Neural cell (in vitro differentiated cells): ENCODE measurements around the gene CYB561D1. TPM values are rescaled to one million over a fixed set of nuclear protein-coding genes. Genes with fewer than 3 reads are reported as not detected.
"Not testable (repeated sequence)": the region's sequence is repeated elsewhere in the genome, so short reads cannot be mapped to it uniquely, and the experiment has no call there.

Experiments
- H2AFZ ChIP-seq: fragments of 200-600, 300-800 bp; sonication (generic), shearing (Covaris generic); 2 replicates; pipeline ENCODE4 v1.6.0; 2014; ENCODE audit warnings: low read depth, mild to moderate bottlenecking, antibody characterized with exemption, low read length, moderate library complexity
- H3F3A ChIP-seq: fragments of 200-600 bp; shearing (Covaris generic); 2 replicates; pipeline ENCODE4 v1.6.1; 2016; ENCODE audit warnings: mild to moderate bottlenecking, moderate library complexity, mixed read lengths, antibody characterized with exemption, low read length; ENCODE audit not compliant: insufficient read depth, poor library complexity, severe bottlenecking
- H3K27ac ChIP-seq: fragments of 200-600, 300-800 bp; sonication (generic), shearing (Covaris generic); 2 replicates; pipeline ENCODE4 v1.5.1; 2014; ENCODE audit warnings: mild to moderate bottlenecking, low read length, moderate library complexity
- H3K27me3 ChIP-seq: fragments of 300-800, 200-600 bp; sonication (generic), shearing (Covaris generic); 2 replicates; pipeline ENCODE4 v1.6.0; 2014; ENCODE audit warnings: mild to moderate bottlenecking, low read depth, low read length, moderate library complexity; ENCODE audit not compliant: insufficient read depth
- H3K36me3 ChIP-seq: fragments of 300-800, 200-600 bp; sonication (generic), shearing (Covaris generic); 2 replicates; pipeline ENCODE4 v1.5.1; 2014; ENCODE audit warnings: mild to moderate bottlenecking, antibody characterized with exemption, low read length, moderate library complexity; ENCODE audit not compliant: insufficient read depth
- H3K4me2 ChIP-seq: fragments of 300-800, 200-600 bp; sonication (generic), shearing (Covaris generic); 2 replicates; pipeline ENCODE4 v1.6.0; 2014; ENCODE audit warnings: mild to moderate bottlenecking, low read length
- H3K4me3 ChIP-seq: fragments of 300-800, 200-600 bp; sonication (generic), shearing (Covaris generic); 2 replicates; pipeline ENCODE4 v1.5.1; 2014; ENCODE audit warnings: mild to moderate bottlenecking, low read length, moderate library complexity
- H3K79me2 ChIP-seq: fragments of 200-600 bp; shearing (Covaris generic); replicated peaks from 2 replicates; pipeline ENCODE4 v1.6.0; 2014; ENCODE audit warnings: mild to moderate bottlenecking, low read length, moderate library complexity; ENCODE audit not compliant: insufficient read depth
- H3K9ac ChIP-seq: fragments of 300-800, 200-600 bp; sonication (generic), shearing (Covaris generic); 2 replicates; pipeline ENCODE4 v1.6.1; 2016; ENCODE audit warnings: mild to moderate bottlenecking, low read length, mixed read lengths
- H3K9me2 ChIP-seq: fragments of 200-600 bp; shearing (Covaris generic); 2 replicates; pipeline ENCODE4 v1.6.1; 2016; ENCODE audit warnings: mild to moderate bottlenecking, low read length, mixed read lengths; ENCODE audit not compliant: insufficient read depth
- H3K9me3 ChIP-seq: fragments of 200-600, 300-800 bp; sonication (generic), shearing (Covaris generic); 2 replicates; pipeline ENCODE4 v1.6.1; 2016; ENCODE audit warnings: mild to moderate bottlenecking, mixed run types, low read length, moderate library complexity, mixed read lengths
- H4K20me1 ChIP-seq: fragments of 200-600 bp; shearing (Covaris generic); 2 replicates; pipeline ENCODE4 v1.6.1; 2016; ENCODE audit warnings: mild to moderate bottlenecking, mixed run types; ENCODE audit not compliant: insufficient read depth
- EP300 ChIP-seq: fragments of 450-650 bp; conservative IDR thresholded peaks from 2 replicates; pipeline ENCODE4 v1.6.1; 2014; ENCODE audit warnings: antibody characterized with exemption, mild to moderate bottlenecking, moderate library complexity; ENCODE audit not compliant: poor library complexity, severe bottlenecking
- EZH2 ChIP-seq: fragments of 200-600, 300-800 bp; shearing (Covaris generic), sonication (generic); IDR thresholded peaks from 2 replicates; pipeline ENCODE4 v1.6.1; 2014; ENCODE audit warnings: antibody characterized with exemption, low read length, borderline replicate concordance, mild to moderate bottlenecking; ENCODE audit not compliant: insufficient read depth, poor library complexity, severe bottlenecking
- MXI1 ChIP-seq: fragments of 450-650 bp; conservative IDR thresholded peaks from 2 replicates; pipeline ENCODE4 v1.6.1; 2014; ENCODE audit warnings: antibody characterized with exemption, mild to moderate bottlenecking; ENCODE audit not compliant: poor library complexity, severe bottlenecking
- POLR2AphosphoS5 ChIP-seq: IDR thresholded peaks from 2 replicates; pipeline ENCODE4 v1.6.1; 2012
- RAD21 ChIP-seq: fragments of 450-650 bp; conservative IDR thresholded peaks from 2 replicates; pipeline ENCODE4 v1.6.1; 2014; ENCODE audit warnings: antibody characterized with exemption, mild to moderate bottlenecking, moderate library complexity
- SMC3 ChIP-seq: fragments of 450-650 bp; conservative IDR thresholded peaks from 2 replicates; pipeline ENCODE4 v1.6.1; 2014; ENCODE audit warnings: antibody characterized with exemption, mild to moderate bottlenecking, moderate library complexity; ENCODE audit not compliant: poor library complexity
- TAF1 ChIP-seq: IDR thresholded peaks from 2 replicates; pipeline ENCODE4 v1.6.1; 2012; ENCODE audit warnings: low read depth
- polyA plus RNA-seq: library from polyadenylated mRNA; depleted of rRNA; stranded (reverse); fragments of >200 nt; gene quantifications from 2 replicates; pipeline ENCODE4 v1.2.3, GENCODE V29; 2014
- TF ChIP-seq, protein P1 (sequence below): IDR thresholded peaks from 2 replicates; pipeline ENCODE4 v1.6.1; 2012; ENCODE audit warnings: borderline replicate concordance
- TF ChIP-seq, protein P2 (sequence below): fragments of 450-650 bp; IDR thresholded peaks from 2 replicates; pipeline ENCODE4 v1.5.1; 2014; ENCODE audit warnings: antibody characterized with exemption, mild to moderate bottlenecking, moderate library complexity; ENCODE audit not compliant: poor library complexity, severe bottlenecking

CYB561D1 gene
- polyA plus RNA-seq, 1 donor from 2014 or later: 7.2 TPM

DNA sequence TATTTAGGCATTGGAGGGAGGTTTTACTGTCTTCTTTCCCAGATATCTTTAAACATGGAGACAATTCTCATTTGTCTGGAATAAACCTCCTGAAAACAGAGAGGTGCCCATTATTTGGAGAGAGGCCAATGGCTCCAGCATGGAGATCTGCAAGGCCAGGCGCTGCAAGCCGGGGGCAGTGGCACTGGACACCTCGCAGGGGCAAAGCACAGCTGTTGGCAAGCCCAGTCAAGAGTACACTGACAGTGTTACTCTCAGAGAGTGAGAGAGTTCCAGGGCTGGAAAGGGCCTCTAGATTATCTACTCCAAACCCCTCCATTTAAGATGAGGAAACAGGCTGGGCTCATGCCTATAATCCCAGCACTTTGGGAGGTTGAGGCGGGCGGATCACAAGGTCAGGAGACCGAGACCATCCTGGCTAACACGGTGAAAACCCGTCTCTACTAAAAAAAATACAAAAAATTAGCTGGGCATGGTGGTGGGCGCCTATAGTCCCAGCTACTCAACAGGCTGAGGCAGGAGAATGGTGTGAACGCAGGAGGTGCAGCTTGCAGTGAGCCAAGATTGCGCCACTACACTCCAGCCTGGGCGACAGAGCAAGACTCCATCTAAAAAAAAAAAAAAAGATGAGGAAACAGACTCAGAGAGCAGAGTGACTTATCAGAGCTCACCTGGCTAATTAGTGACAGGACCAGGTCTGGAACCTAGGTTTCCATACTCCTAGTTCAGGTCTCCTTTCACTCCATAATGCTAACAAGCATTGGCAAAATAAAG lies 20.4 kb upstream of the CYB561D1 start:
- H3K4me2 ChIP-seq, H3K4me3 ChIP-seq, H4K20me1 ChIP-seq, H3K79me2 ChIP-seq, H3K9me3 ChIP-seq, H3K27ac ChIP-seq, H3K9ac ChIP-seq, H3K9me2 ChIP-seq, H3F3A ChIP-seq, H2AFZ ChIP-seq, H3K36me3 ChIP-seq: not testable (repeated sequence)
- H3K27me3 ChIP-seq: peaks cover 36% of the 10 kb centered on the region

DNA sequence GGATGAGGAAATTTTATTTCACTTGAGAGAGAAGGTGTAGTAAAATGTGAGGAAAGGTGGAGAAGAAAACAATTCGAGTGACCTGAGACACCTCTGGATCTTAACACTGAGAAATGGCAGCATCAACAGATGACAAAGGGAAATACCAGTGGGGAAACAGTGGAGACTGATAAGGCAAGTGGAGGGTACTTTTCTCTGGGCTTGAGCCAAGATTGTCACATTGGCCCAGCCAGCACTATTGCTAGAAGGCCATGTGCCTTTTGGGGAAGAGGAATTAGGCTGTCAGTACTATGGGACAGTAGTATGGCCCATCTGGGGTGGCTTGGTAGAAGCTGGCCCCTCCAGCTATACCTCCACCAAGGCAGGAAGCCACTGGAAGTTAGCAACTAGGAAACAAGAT lies 19.2 kb upstream of the CYB561D1 start:
- no peaks in the 10 kb centered on the region for H3K9me2 ChIP-seq
- H4K20me1 ChIP-seq: no peaks in the 10 kb centered on the region
- no peak overlapping the region for H2AFZ ChIP-seq
- H3K27ac ChIP-seq: no peak overlapping the region
- H3F3A ChIP-seq: no peaks in the 10 kb centered on the region
- H3K4me2 ChIP-seq: no peak overlapping the region
- no peaks in the 10 kb centered on the region for H3K36me3 ChIP-seq
- H3K27me3 ChIP-seq: peaks cover 26% of the 10 kb centered on the region
- no peak overlapping the region for H3K4me3 ChIP-seq
- H3K9ac ChIP-seq: no peak overlapping the region
- TF ChIP-seq POLR2AphosphoS5 (no peak), EP300 (no peak), RAD21 (no peak), MXI1 (no peak), SMC3 (no peak), TAF1 (no peak), EZH2 (no peak)
- TF ChIP-seq, protein P1, sequence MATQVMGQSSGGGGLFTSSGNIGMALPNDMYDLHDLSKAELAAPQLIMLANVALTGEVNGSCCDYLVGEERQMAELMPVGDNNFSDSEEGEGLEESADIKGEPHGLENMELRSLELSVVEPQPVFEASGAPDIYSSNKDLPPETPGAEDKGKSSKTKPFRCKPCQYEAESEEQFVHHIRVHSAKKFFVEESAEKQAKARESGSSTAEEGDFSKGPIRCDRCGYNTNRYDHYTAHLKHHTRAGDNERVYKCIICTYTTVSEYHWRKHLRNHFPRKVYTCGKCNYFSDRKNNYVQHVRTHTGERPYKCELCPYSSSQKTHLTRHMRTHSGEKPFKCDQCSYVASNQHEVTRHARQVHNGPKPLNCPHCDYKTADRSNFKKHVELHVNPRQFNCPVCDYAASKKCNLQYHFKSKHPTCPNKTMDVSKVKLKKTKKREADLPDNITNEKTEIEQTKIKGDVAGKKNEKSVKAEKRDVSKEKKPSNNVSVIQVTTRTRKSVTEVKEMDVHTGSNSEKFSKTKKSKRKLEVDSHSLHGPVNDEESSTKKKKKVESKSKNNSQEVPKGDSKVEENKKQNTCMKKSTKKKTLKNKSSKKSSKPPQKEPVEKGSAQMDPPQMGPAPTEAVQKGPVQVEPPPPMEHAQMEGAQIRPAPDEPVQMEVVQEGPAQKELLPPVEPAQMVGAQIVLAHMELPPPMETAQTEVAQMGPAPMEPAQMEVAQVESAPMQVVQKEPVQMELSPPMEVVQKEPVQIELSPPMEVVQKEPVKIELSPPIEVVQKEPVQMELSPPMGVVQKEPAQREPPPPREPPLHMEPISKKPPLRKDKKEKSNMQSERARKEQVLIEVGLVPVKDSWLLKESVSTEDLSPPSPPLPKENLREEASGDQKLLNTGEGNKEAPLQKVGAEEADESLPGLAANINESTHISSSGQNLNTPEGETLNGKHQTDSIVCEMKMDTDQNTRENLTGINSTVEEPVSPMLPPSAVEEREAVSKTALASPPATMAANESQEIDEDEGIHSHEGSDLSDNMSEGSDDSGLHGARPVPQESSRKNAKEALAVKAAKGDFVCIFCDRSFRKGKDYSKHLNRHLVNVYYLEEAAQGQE: no peak
- TF ChIP-seq, protein P2, sequence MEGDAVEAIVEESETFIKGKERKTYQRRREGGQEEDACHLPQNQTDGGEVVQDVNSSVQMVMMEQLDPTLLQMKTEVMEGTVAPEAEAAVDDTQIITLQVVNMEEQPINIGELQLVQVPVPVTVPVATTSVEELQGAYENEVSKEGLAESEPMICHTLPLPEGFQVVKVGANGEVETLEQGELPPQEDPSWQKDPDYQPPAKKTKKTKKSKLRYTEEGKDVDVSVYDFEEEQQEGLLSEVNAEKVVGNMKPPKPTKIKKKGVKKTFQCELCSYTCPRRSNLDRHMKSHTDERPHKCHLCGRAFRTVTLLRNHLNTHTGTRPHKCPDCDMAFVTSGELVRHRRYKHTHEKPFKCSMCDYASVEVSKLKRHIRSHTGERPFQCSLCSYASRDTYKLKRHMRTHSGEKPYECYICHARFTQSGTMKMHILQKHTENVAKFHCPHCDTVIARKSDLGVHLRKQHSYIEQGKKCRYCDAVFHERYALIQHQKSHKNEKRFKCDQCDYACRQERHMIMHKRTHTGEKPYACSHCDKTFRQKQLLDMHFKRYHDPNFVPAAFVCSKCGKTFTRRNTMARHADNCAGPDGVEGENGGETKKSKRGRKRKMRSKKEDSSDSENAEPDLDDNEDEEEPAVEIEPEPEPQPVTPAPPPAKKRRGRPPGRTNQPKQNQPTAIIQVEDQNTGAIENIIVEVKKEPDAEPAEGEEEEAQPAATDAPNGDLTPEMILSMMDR: no peak
- H3K9me3 ChIP-seq: no peaks in the 10 kb centered on the region
- H3K79me2 ChIP-seq: no peaks in the 10 kb centered on the region
